Neural progenitor cell (in vitro differentiated cells): Measurements from ENCODE around the gene HLA-E. TPM values are rescaled to one million over a fixed set of nuclear protein-coding genes. Genes with fewer than 3 reads are reported as not detected.

Experiments used
- DNase-seq: peaks from one replicate; pipeline ENCODE4 v3.0.0-alpha.2; 2016; ENCODE audit warnings: low spot score
- H2AFZ ChIP-seq: fragments of 200-600 bp; sonication (generic); replicated peaks from 2 replicates; pipeline ENCODE4 v1.6.1; 2016; ENCODE audit warnings: antibody characterized with exemption
- H3F3A ChIP-seq: fragments of 200-600 bp; sonication (generic); 2 replicates; pipeline ENCODE4 v1.6.1; 2016; ENCODE audit warnings: antibody characterized with exemption, low read depth
- H3K27ac ChIP-seq: fragments of 200-600 bp; sonication (generic); 2 replicates; pipeline ENCODE4 v1.5.1; 2016; ENCODE audit warnings: mild to moderate bottlenecking
- H3K27me3 ChIP-seq: fragments of 200-600 bp; sonication (generic); 2 replicates; pipeline ENCODE4 v1.6.1; 2016; ENCODE audit warnings: mild to moderate bottlenecking, moderate library complexity
- H3K36me3 ChIP-seq: fragments of 200-600 bp; sonication (generic); 2 replicates; pipeline ENCODE4 v1.5.1; 2016
- H3K4me1 ChIP-seq: fragments of 200-600 bp; sonication (generic); 2 replicates; pipeline ENCODE4 v1.6.1; 2016; ENCODE audit warnings: mixed run types
- H3K4me2 ChIP-seq: fragments of 200-600 bp; sonication (generic); 2 replicates; pipeline ENCODE4 v1.6.1; 2016
- H3K4me3 ChIP-seq: fragments of 200-600 bp; sonication (generic); 2 replicates; pipeline ENCODE4 v1.5.1; 2016
- H3K79me2 ChIP-seq: fragments of 200-600 bp; sonication (generic); 2 replicates; pipeline ENCODE4 v1.6.1; 2016; ENCODE audit warnings: low read depth
- H3K9ac ChIP-seq: fragments of 200-600 bp; sonication (generic); 2 replicates; pipeline ENCODE4 v1.6.1; 2016
- H3K9me3 ChIP-seq: fragments of 200-600 bp; sonication (generic); 2 replicates; pipeline ENCODE4 v1.5.1; 2016; ENCODE audit warnings: low read depth
- H4K20me1 ChIP-seq: fragments of 200-600 bp; sonication (generic); 2 replicates; pipeline ENCODE4 v1.6.1; 2016; ENCODE audit warnings: low read depth
- H3K27ac Mint-ChIP-seq: 3 replicates; pipeline ENCODE4 v1.8.0; 2021; ENCODE audit warnings: mixed read lengths
- H3K27me3 Mint-ChIP-seq: 2 replicates; pipeline ENCODE4 v1.8.0; 2022; ENCODE audit warnings: low read depth, mild to moderate bottlenecking, inconsistent platforms, moderate library complexity, mixed read lengths; ENCODE audit not compliant: insufficient read depth
- H3K36me3 Mint-ChIP-seq: 3 replicates; pipeline ENCODE4 v1.8.0; 2021; ENCODE audit warnings: mixed read lengths
- H3K4me1 Mint-ChIP-seq: 3 replicates; pipeline ENCODE4 v1.8.0; 2021; ENCODE audit warnings: mixed read lengths
- H3K4me3 Mint-ChIP-seq: 3 replicates; pipeline ENCODE4 v1.8.0; 2021; ENCODE audit warnings: mild to moderate bottlenecking, moderate library complexity, mixed read lengths
- H3K9me3 Mint-ChIP-seq: 3 replicates; pipeline ENCODE4 v1.8.0; 2020; ENCODE audit warnings: mixed read lengths
- EZH2 ChIP-seq: fragments of 200-600 bp; sonication (generic); IDR thresholded peaks from 2 replicates; pipeline ENCODE4 v1.6.1; 2017; ENCODE audit warnings: antibody characterized with exemption, mild to moderate bottlenecking, moderate library complexity
- EZH2phosphoT487 ChIP-seq: fragments of 200-600 bp; sonication (generic); IDR thresholded peaks from 2 replicates; pipeline ENCODE4 v1.6.1; 2017; ENCODE audit warnings: antibody characterized with exemption
- total RNA-seq: library from RNA; depleted of rRNA; stranded (reverse); fragments of >200 nt; gene quantifications from 2 replicates; pipeline ENCODE4 v1.2.3, GENCODE V29; 2015; ENCODE audit warnings: low replicate concordance
- TF ChIP-seq, protein P1 (sequence below): fragments of 200-600 bp; sonication (generic); IDR thresholded peaks from 2 replicates; pipeline ENCODE4 v1.5.1; 2017; ENCODE audit warnings: antibody characterized with exemption, mild to moderate bottlenecking

Gene HLA-E
- total RNA-seq, 1 donor from 2014 or later, result 24.8 TPM

DNA sequence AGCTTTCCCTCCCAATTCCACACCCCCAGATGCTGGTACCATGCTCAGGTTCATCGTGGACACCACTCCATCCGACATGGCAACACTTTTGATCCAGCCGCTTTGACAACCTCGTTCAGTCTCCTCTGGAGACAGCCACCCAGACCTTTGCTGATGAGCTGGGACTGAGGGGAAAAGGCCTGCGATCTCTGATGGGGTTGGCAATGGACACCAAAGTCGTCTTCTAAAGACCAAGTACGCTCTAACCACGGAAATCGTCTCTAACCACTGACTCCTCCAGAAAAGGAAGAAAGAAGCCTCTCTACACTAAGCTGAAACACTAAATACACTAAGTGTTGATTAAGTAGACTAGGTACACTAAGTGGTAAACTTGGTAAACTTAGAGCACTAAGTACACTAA, 26.1 kb upstream of the HLA-E start:
- no peaks in the 10 kb centered on the region for H3K4me1 ChIP-seq
- Mint-ChIP-seq H3K36me3 (no peaks in the 10 kb centered on the region), H3K4me1 (no peaks in the 10 kb centered on the region), H3K27me3 (peaks cover 70% of the 10 kb centered on the region), H3K27ac (no peak overlapping the region), H3K4me3 (no peak overlapping the region), H3K9me3 (peaks cover 1% of the 10 kb centered on the region)
- DNase-seq, result no peak
- no peaks in the 10 kb centered on the region for H3K79me2 ChIP-seq
- peaks cover 100% of the 10 kb centered on the region for H3K27me3 ChIP-seq
- H3K9ac ChIP-seq, result no peak overlapping the region
- no peaks in the 10 kb centered on the region for H3K9me3 ChIP-seq
- H3K4me2 ChIP-seq, result no peak overlapping the region
- no peak overlapping the region for H2AFZ ChIP-seq
- H3F3A ChIP-seq, result no peaks in the 10 kb centered on the region
- H3K4me3 ChIP-seq, result no peak overlapping the region
- TF ChIP-seq, protein P1, sequence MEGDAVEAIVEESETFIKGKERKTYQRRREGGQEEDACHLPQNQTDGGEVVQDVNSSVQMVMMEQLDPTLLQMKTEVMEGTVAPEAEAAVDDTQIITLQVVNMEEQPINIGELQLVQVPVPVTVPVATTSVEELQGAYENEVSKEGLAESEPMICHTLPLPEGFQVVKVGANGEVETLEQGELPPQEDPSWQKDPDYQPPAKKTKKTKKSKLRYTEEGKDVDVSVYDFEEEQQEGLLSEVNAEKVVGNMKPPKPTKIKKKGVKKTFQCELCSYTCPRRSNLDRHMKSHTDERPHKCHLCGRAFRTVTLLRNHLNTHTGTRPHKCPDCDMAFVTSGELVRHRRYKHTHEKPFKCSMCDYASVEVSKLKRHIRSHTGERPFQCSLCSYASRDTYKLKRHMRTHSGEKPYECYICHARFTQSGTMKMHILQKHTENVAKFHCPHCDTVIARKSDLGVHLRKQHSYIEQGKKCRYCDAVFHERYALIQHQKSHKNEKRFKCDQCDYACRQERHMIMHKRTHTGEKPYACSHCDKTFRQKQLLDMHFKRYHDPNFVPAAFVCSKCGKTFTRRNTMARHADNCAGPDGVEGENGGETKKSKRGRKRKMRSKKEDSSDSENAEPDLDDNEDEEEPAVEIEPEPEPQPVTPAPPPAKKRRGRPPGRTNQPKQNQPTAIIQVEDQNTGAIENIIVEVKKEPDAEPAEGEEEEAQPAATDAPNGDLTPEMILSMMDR, result no peak
- no peak for TF ChIP-seq EZH2phosphoT487
- no peak for TF ChIP-seq EZH2
- H4K20me1 ChIP-seq, result no peaks in the 10 kb centered on the region
- H3K36me3 ChIP-seq, result no peaks in the 10 kb centered on the region
- H3K27ac ChIP-seq, result no peak overlapping the region

DNA sequence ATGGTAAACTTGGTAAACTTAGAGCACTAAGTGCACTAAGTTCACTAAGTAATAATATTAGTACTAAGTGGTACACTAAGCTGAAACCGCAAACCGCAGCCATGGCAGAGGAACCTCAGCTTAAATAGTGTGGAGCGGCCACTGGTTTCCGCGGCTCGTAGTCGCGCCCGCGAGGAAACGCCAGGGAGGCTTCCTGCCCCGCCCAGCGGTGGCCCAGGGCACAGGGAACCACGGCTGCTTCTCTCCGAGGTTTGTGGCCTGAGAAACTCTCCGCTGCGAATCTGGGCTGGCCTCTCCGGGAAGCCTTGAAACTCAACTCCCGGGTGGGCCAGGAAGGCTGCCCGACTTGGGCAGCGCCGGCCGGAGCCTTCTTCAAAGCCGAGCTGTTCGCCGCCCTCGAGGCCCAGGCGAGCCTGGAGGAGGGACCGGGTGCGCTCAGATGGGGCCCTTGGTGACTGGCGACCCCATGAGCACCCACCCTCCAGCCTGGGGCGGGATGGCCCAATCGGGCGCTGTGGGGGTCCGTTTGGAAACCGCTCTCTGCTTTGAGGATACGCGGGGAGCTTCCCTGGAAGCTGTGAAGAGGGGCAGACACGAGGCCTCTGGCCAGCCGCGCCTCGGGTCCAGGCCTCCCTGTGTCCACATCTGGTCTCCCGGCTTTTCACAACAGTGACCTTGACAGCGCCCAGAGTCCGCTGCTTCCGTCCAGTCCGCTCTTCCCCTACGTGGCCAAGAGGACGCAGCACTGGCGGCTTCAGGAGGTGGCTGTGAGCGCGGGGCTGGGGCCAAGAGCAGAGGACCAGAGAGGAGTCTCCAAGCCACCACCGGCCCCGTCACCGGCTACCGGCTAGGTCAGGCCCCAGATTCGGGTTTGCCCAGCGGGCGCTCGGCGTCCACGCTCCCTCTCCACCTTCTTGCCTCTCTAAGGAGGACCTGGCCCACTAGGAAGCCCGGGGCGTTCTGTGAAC, 25.4 kb upstream of the HLA-E start:
- no peak for DNase-seq
- TF ChIP-seq EZH2phosphoT487 (peak; percentile 67), EZH2 (peak; percentile 67)
- TF ChIP-seq, protein P1, result no peak

DNA sequence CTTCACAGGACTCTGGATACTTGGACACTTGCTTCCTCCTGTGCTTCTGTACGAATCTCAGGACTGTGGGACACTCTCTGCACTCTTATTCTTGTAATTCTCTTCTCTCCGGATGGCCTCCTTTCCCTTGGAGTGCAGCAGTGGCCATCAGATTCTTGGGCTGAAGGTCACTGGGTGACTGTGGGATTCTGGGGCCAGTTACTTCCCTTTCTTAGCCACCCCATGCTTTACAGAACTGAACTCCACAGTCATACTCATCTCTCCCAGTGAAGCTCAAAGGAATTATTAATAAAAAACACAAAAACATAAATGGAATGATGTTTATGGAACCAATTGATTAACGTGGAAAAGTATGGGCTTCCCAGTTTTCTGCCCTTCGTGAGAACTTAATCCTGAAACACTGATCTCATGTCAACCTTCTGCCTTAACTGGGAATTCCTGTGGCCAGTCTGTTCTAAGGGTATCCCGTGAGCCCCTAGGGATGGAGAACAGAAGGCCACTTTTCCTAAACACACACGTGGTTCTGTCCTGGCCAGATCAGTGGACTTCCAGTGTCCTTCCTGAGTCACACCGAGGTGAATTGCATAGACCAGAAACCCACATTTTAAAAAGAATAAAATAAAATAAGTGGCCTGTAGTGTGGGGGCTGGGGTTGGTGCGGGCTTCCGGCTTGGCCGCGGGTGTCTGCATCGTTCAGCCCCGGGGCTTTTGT, 23.6 kb upstream of the HLA-E start:
- peak overlapping the region; percentile 73 for H3K4me2 ChIP-seq
- H3K36me3 ChIP-seq, result no peaks in the 10 kb centered on the region
- no peak for DNase-seq
- H3K27me3 Mint-ChIP-seq, result peaks cover 69% of the 10 kb centered on the region
- peak overlapping the region; percentile 71 for H3K4me3 Mint-ChIP-seq
- H3K4me1 Mint-ChIP-seq, result no peaks in the 10 kb centered on the region
- peaks cover 100% of the 10 kb centered on the region for H3K27me3 ChIP-seq
- no peak overlapping the region for H2AFZ ChIP-seq
- H3K9ac ChIP-seq, result no peak overlapping the region
- H3K27ac Mint-ChIP-seq, result no peak overlapping the region
- no peaks in the 10 kb centered on the region for H3F3A ChIP-seq
- TF ChIP-seq EZH2phosphoT487 (peak; percentile 27), EZH2 (no peak)
- H3K9me3 Mint-ChIP-seq, result peaks cover 1% of the 10 kb centered on the region
- no peaks in the 10 kb centered on the region for H3K4me1 ChIP-seq
- H3K4me3 ChIP-seq, result no peak overlapping the region
- no peaks in the 10 kb centered on the region for H4K20me1 ChIP-seq
- no peak overlapping the region for H3K27ac ChIP-seq
- no peaks in the 10 kb centered on the region for H3K36me3 Mint-ChIP-seq
- no peaks in the 10 kb centered on the region for H3K9me3 ChIP-seq
- no peaks in the 10 kb centered on the region for H3K79me2 ChIP-seq

More for the DNA sequence above, 25.4 kb upstream of the HLA-E start:
- Histone ChIP-seq H3K79me2 (no peaks in the 10 kb centered on the region), H3K36me3 (no peaks in the 10 kb centered on the region), H3K9ac (no peak overlapping the region), H3K9me3 (no peaks in the 10 kb centered on the region), H3K4me3 (no peak overlapping the region), H3K4me1 (no peaks in the 10 kb centered on the region), H3F3A (no peaks in the 10 kb centered on the region), H3K27ac (no peak overlapping the region), H4K20me1 (no peaks in the 10 kb centered on the region), H3K4me2 (no peak overlapping the region), H3K27me3 (peaks cover 100% of the 10 kb centered on the region), H2AFZ (no peak overlapping the region)
- no peak overlapping the region for H3K4me3 Mint-ChIP-seq
- peaks cover 71% of the 10 kb centered on the region for H3K27me3 Mint-ChIP-seq
- no peaks in the 10 kb centered on the region for H3K4me1 Mint-ChIP-seq
- no peak overlapping the region for H3K27ac Mint-ChIP-seq
- H3K36me3 Mint-ChIP-seq, result no peaks in the 10 kb centered on the region
- peaks cover 1% of the 10 kb centered on the region for H3K9me3 Mint-ChIP-seq
